ENCODE data around the gene ATP6V1A.

The ATP6V1A gene

DNA sequence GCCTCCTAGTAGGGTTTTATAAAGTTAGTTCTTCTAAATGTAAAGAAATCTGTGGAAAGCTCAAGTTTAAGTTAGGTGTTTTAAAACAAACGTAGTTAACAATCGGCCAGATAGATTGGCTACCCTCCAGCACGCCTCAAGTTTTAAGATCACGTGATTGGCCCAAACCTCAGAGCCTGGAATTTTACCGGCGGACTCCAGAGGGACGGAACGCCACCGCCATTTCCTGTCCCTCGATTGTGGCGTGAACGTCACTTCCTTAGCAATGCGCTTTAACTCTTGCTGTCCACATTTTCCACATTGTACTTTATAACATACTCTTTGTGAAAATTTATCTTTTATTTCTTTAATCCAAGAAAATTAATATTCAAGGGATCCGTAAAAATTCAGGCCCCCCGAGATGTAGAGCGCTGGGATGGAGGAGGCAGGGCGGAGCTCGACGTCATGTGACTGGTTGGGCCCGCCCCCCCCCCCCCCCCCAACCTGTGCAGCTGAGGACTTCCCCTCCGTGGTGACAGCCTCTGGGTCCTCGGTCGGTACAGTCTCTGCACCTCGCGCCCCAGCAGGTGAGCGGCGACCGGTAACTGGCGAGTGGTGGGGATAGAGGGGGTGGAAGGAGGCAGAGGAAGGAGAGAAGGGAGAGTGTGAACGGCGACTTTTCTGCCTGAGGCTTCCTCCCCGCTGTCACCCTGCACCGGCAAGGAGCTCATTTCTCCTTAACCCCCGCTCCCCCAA is at the start of gene ATP6V1A:
Gene ATP6V1A, plus strand, starts transcription at position 488 of the 735 bp plus-strand sequence. CDS start 31,719 bp downstream, outside the sequence.
- peak; percentile 84 to 86 for DNase-seq

GRCh38 chr3:113697500-113698090 is 49.2 kb upstream of the ATP6V1A start:
- DNase-seq, result no peak

DNA sequence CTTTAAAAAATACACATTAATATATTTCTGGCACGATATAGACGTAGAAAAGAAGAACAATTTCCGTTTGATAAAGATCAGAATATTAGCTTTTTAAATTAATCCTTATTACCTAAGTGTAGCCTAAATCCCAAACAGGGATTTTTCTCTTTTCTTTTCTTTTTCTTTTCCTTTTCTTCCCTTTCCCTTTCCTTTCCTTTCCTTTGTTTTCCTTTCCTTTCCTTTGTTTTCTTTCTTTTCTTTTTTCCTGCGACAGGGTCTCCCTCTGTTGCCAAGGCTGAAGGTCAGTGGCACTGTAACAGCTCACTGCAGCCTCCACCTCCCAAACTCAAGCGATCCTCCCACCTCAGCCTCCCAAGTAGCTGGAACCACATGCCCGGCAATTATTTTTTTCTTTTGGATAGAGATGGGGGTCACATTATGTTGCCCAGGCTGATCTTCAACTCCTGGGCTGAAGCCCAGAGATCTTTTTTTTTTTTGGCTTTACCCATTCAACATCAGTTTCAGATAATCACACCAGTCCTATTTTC is 48.6 kb upstream of the ATP6V1A start:
- no peak for DNase-seq

DNA sequence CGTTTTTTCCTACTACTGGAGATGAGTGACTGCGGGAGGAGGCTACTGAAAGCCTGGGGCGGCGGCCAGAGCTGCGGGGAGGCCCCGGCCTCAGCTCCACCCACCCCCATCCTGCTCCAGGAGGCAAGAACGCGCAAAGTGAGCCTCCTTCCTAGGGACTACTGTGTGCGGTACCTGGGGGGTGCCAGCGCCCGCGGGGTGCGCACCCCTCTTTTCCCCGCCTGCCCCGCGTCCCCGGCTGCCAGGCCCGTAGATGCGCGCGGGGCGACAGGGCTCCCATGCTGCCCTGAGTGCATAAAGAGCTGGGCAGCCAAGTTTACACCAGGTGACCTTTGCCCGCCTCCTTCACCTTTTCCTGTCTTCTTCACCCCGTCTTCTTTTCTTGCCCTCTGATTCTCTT is 47.9 kb upstream of the ATP6V1A start:
- DNase-seq, result peak in 1 of 2 experiments; percentile 47

GRCh38 chr3:113707835-113708234 is 39.0 kb upstream of the ATP6V1A start:
- no peak for DNase-seq

DNA sequence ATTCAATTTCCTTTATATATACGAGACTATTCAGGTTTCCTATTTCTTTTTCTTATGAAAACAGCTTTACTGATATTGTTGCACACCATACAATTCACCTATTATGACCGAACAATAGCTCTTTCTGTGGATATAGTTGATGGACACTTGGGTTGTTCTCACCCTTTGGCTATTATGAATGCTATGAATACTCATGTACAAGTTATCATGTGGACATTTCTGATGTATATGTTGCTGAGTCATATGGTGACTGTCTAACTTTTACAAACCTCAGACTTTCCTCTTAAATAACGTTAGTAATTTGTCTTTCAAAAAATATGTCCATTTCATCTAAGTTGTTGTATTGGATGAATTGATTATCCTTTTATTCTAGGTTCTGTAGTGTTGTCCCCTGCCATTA is 34.7 kb upstream of the ATP6V1A start:
- DNase-seq, result no peak

DNA sequence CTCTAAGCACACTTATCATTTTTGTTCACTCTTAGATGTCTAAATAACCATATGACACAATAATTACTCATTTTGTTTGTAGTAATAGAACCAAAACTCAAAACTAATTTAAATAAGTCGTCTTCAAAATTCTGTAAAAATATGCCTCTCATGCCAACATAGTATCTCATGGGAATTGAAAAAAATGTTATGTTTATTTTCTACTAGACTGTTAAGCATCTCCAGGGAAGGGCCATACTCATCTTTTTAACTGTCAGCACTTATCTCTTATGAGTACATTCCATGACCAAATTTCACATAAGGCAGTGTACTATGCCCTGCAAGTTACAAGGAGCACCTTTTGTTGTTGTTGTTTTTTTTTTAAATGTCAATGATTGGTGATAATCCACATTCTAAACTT is 32.1 kb upstream of the ATP6V1A start:
- no peak for DNase-seq

DNA sequence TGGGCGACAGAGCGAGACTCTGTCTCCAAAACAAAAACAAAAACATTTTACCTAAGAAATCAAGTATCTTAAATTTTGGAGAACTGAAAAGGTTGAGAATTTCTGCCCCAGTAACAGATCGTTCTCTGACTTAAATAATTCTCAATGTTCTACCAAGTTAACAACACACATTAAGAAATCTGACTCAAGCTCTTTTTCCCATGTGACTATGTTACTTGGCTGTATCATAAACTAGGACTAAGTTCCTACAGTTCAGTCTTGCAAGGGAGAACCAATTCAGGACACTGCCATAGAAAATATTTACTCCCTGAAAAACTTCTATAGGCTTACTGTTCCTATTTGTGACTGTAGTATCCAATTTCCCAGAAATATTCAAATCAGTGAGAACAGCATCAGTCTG is 29.5 kb upstream of the ATP6V1A start:
- DNase-seq, result no peak

DNA sequence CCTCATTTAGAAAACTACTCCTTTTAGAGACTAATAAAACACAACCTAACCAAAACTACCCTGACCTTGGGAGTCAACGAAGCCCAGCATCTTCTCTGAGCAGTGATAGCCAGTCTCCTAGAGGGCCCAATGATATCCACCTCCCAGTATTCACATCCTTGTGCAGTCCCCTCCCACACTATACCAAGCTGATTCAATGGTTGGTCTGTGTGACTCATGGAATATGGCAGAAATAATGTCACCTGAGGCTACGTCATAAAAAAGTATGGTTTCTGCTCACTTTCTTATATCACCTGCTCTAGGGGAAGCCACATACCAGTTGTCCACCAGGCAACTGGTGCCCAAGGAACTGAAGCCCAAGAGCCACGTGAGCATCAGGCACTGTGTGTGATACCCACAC is 29.0 kb upstream of the ATP6V1A start:
- DNase-seq, result peak; percentile 36 to 42

GRCh38 chr3:113719294-113719693 is 27.5 kb upstream of the ATP6V1A start:
- DNase-seq, result no peak

GRCh38 chr3:113719758-113720157 is 27.1 kb upstream of the ATP6V1A start:
- no peak for DNase-seq

DNA sequence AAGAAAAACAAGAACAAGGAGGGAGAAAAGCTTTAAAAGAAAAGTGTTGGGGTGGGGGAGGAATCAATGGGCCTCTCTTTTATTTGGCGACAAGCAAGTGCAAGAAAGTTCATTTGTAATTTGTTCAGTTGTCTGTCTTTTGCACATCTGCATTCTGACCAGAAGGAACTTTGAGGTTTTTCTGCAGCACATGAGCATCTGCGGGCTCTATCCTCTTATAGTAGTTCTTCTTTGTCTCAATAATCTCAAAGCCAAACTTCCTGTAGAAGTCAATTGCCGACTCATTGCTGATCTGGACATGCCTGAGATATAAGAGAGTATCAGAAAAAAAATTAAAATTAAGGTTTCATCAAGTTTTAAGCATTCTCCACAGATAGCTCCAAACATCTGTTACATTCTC is 25.2 kb upstream of the ATP6V1A start:
- no peak for DNase-seq

DNA sequence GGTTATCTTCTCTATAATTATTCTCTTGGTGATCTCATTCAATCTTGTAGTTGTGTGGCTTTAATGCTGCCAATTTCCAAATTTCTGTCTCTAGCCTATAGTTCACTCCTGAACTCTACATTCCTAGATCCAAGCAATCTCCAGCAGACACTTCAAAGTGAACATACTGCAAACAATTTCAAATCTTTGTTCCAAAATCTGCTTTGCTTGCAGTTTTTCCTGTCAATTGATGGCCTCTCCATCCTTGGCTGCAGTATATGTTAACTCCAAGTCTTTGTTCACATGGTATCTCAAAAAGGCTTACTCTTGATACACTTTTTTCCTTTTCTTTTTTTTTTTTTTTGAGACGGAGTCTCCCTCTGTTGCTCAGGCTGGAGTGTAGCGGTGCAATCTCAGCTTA is 18.2 kb upstream of the ATP6V1A start:
- no peak for DNase-seq

- DNase-seq, result no peak
These were observed 16.3 kb upstream of the ATP6V1A start for GRCh38 chr3:113730550-113730949.

DNA sequence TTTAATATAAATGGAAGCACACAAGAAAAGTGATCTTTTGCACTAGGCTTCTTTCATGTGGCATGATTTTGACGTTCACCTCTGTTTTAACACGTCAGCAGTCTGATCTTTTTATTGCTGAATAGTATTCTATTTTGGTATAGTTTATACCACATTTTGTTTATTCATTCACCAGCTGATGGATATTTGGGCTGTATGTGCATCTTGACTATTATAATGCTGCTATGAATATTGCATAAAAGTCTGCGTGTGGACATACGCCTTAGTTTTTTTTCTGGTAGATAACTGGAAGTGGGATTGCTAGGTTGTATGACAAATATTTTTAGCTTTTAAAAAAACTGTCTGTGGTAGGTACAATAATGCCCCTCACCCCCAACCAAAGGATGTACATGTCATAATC is 15.1 kb upstream of the ATP6V1A start:
- no peak for DNase-seq

GRCh38 chr3:113736548-113737089 is 10.2 kb upstream of the ATP6V1A start:
- peak in 1 of 2 experiments; percentile 34 for DNase-seq

- no peak for DNase-seq
These were observed 5.7 kb upstream of the ATP6V1A start for GRCh38 chr3:113741086-113741485.

DNA sequence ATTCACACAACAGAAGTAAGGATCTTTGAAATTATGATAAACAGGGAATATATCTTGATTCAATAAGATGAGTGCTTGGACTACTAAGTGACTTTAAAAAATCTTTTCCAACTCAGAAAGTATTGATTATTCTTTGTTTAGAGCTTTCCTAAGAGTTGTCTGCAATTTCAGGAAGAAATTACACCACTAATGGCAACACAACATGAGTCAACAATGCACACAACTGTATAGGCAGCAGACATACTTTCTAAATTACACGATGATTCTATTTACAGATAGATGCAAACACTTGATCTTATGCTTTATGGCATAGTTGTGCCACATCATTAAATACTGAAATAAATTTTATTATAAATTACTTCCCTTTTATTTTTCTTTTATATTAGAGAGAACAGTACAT is 5.2 kb upstream of the ATP6V1A start:
- no peak for DNase-seq

GRCh38 chr3:113743006-113743630 is 3.7 kb upstream of the ATP6V1A start:
- no peak for DNase-seq

DNA sequence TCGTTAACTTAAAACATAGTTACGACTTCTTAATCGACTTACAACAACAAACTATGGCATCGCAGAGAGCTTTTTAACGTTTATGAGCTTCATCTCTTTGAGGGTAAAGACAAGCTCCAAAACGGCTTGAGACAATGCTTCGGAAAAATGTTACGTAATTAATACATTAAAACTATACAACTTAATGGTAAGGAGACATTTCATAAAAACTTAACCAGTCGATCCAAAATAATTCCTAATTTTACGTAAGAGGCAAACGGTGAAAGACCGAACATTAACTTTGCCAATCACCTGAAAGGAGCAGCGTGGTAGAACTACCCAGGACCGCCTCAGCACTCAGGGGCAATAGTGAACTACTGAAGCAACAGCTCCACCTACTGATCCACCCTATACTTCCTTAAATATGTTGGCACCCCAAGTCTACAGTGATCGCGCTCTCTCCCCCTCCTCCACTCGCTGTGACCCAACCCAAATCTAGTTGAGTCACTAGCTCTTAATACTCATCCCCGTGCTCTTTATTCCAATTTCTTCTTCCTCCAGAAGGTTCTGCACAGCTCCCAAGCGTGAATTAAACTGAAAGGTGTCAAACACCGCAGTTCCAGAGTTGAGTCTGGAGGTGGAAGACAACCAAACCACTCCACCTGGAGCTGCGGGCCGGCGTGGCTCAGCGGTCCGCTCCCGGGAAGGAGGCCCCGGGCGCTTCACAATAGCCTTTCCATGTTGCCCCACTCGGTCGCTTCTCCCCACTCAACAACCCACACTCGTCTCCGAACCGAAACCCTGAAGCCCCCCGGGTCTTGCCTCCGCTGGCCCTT is 1.7 kb upstream of the ATP6V1A start:
- DNase-seq, result peak; percentile 79 to 82

- peak; percentile 95 to 97 for DNase-seq
These were observed 883 bp upstream of the ATP6V1A start, which contains the start of gene NAA50 for GRCh38 chr3:113745756-113746547. NAA50 (minus strand) TSS chr3:113746249; CDS start chr3:113745949, 300 bp downstream.
